Amniotic epithelial cell (primary cell): ENCODE data around the gene PPP1CA.

Experiments used
- DNase-seq: peaks from one replicate; pipeline ENCODE4 v3.0.0-alpha.2; 2010; ENCODE audit warnings: low read depth

PPP1CA gene

GRCh38 chr11:67369275-67369674 is 32.4 kb downstream of the PPP1CA start:
- no peak for DNase-seq

DNA sequence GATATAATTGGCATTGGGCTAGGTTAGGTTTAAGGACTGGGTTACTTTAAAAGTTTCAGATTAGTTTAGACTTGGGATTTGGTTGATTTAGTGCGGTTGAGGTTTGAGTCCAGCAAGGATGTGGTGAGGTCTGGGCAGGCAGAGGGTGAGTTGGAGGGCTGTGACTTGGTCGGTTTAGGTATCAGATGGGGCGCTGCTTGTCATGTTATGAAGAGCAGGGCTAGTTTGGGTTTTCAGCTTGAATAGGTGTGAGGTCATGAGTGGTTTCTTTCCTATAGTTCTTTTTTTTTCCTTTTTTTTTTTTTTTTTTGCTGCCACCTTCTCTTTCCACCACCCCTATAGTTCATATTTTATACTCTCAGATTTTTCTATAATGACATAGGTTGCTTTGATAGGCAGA is 33.0 kb downstream of the PPP1CA start:
- DNase-seq = no peak

DNA sequence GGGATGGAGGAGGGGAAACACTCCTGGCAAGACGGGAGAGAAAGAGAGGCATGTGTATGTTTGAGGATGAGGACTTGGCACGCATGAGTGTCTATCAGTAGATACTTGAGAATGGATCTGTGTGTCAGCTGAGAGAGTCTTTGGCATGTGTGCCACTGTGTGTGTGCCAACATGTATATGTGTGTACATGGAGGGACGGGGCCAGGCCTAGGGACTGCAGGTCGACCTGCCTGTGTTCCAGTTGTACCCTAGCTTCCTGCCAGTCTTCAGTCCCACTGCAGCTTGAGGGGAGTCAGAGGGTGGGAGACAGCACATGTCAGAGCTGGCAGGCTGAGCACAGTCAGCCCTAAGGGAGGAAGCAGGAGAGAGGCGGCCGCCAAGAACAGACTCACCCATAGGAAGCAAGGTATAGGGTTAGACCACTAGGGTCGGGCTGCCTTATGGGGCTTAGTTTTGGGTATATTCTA is 33.9 kb downstream of the PPP1CA start:
- DNase-seq = no peak

DNA sequence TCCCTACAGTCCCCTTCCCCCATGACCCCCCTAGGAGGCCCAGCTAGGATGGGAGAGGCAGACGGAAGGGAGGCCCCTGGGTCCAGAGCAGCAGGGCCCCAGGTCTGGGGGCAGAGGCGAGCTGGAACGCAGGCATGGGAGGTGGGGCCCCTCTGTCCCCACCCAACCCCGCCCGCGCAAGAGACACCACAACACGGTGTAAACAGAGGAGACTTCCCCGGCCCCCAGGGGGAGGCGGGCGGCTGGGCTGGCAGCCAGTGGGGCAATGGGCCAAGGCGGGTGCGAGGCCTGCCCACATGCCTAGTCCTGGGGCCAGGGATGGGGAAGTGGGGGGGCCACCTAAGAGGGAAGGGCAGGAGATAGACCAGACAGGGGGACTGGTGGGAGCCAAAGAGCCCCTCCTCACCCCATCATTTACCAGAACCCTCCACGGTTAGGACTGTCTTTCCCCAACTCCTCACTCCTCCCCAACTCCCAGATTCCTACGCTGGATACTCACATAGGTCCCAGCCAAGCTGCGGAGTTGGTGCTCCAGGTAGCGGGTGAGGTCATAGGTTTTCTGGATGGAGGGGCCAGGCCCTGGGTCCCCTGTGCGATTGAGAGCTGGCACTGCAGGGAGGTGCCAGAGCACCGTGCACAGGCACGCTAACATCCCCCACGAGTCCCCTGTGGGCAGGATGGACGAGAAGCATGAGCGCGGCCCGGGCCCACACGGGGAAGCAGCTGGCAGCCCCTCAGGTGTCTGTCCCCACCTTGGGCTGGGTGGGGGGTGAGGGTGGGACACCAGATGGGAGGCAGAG is 34.5 kb downstream of the PPP1CA start:
- peak; percentile 65 for DNase-seq

DNA sequence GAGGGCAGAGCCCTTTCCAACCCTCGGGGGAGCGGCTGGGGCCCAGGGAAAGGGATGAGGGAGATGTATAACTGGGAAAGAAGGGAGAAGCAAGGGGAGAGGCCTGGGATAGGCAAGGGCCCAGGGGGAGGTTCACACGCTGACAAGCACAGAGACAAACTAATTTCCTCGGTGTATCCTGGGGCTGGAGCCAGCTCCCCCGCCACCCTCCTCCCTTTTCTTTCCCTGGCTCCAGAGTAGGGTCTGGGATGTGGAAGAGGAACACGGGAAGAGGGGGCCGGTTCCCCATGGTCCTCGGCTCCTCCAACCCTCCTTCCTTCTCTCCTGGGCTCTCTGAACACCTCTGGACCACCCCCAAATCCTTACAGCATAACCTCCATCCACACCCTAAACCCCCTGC is 35.1 kb downstream of the PPP1CA start:
- peak; percentile 75 for DNase-seq

DNA sequence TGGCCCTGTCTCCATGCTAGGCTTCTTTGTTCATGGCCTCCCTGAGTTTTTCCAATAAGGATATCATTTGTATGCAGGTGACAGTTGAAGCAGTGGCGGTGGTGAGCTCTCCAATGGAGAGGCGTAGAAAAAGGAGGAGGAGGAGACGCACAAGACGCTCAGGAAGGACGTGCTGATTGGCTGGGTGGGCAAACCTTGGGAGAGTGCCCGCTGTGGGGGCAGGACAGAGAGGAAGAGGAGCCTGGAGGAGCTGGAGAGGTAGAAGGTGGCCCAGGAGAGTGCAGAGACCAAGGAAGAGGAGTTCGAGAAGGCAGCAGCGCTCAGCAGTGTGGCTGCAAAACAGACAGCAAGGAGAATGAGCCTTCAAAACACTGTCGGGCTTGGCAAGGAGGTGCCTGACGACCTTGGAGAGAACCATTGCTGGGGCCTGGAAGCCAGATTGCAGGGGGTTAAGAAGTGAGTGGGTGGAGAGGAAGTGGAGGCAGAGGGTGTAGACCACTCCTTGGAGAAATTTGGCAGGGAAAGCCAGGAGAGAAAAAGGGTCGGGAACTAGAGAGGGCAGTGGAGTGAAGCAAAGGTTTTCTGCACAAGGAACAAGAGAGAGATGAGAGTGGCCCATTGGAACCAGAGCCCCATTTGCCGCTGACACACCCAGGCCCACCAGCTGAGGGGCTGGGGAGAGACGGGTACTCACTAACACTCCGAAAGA is 35.8 kb downstream of the PPP1CA start:
- no peak for DNase-seq

GRCh38 chr11:67364783-67365722 is 36.6 kb downstream of the PPP1CA start:
- DNase-seq = no peak

- DNase-seq = no peak
These were observed 37.5 kb downstream of the PPP1CA start for GRCh38 chr11:67364169-67364568.

DNA sequence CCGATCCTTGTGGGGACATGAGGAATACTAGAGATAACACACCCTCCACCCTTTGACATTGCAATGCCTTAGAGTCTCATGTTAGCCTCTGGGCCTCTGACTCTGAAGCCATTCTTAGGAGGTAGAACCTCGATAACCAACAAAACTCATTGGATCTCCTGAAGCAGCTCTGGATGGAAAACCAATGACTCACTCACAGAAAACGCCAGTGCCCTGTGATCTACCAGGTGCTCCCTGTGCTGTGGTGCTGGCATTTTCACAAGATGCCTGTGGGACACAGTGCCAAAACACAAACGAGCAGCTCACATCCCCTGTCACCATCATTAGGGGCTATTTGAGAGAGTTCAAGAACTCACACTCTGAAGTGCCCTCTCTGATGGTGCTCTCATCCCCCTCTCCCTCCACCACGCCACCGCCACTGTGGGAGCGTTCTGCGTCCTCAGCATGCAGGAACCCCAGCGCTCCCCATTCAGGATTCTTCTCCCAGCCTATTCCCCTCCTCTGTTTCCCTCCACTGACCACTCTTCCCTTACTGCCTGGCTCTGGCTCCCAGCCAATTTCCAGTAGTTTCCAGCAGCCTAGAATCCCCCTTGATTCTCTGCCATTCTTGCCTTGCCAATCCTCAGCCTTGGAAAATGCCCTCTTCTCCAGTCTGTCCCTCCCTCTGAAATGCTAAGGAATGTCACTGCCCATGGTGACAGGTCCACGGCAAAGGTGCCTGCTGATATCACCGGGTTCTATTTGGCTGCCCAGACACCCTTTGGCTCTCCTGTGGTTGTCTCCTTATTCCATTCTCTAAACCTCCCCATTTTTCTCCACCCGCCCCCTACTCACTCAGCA is 43.6 kb downstream of the PPP1CA start:
- peak; percentile 72 for DNase-seq

- DNase-seq = peak; percentile 77
These were observed 44.6 kb downstream of the PPP1CA start for GRCh38 chr11:67356864-67357561.

- DNase-seq = no peak
These were observed 45.2 kb downstream of the PPP1CA start for GRCh38 chr11:67356387-67356863.

DNA sequence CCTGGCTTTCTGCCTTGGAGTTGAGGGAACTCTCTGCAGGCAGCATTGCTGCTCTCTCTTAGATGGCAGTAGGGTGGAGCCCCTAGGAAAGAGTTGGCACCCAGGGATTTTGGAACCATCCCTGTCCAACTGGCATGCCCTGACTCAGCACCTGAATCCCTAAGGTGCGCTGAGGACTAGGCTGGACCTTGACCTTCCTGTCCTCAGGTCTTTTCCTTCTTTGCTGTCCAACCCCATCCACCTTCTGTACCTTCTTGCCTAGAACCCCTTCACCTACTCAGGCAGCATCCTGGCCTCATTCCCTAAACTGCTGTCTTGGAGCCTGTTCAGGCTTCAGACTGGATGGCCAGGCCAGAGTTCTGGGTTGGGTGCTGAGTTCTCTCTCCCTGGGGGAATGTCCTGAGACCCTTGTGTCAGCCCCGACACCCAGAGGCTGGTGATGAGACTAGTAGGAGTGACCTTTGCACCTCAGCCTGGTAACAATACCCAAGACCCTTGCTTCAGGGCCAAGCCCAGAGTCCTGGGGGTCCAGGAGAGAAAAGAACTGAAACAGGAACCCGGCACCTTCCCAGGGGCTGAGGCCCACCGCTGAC is 45.8 kb downstream of the PPP1CA start:
- DNase-seq = no peak

- DNase-seq = no peak
These were observed 46.5 kb downstream of the PPP1CA start for GRCh38 chr11:67355023-67355793.

DNA sequence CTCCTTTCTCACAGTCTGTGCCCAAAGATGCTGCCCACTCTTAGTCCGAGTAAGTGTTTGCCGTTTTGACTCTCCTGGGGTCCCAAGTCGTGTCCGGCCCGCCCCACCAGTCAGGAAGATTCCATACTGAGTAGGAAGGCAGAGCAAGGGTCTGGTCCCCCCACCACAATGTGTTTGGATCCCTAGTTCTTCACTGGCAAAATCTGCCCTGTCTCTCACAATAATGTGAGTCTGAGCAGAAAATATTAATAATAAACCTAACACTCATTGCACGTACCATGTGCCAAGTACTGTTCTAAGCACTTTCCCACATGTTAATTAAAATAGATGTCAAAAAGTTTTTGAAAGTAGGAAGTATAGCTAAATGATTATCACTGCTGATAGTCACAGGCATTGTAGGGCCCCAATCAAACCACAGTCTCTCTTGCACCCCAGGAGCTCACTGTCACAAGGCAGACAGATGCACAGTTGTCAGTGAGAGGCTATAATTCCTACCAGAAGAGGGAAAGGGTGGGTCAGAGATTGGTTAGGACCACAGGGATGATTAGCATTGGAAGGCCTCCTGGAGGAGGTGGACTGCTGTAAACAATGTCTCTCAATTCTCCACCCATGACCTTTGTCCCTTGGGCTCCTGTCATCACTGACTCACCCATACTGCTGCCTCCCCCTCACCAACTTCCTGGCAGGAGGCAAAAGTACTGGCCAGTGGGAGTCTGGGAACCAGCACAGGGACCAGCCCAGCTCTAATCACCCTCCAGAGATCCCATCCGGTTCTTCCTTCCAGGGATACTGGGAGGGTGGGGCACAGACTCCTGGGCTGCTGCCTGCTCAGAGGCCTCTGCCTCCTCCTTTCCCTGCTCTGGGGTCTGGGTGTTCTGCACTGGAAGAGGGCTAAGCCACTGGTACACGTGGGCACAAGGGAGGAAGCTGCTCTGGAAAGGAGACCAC is 47.3 kb downstream of the PPP1CA start:
- DNase-seq = peak; percentile 99

GRCh38 chr11:67353317-67354074 is 48.2 kb downstream of the PPP1CA start, which contains the start of gene POLD4:
Gene POLD4 (minus strand): TSS chr11:67353546. CDS start chr11:67353399, 147 bp downstream.
- peak; percentile 94 for DNase-seq

GRCh38 chr11:67352546-67353316 is 48.9 kb downstream of the PPP1CA start:
- DNase-seq = no peak
